SK-N-SH (cell line): ENCODE results near the gene OR6C76. TPM values are rescaled to one million over a fixed set of nuclear protein-coding genes. Genes with fewer than 3 reads are reported as not detected.

Source experiments
- CTCF ChIA-PET: fragments of 300-600, 350-600 bp; formaldehyde crosslinking; extraction: SDS; loops from one replicate; lab custom pipeline; 2021; lab: Yijun Ruan, JAX
- POLR2A ChIA-PET: fragments of 350-600 bp; sonication (Branson Sonifier 250); formaldehyde crosslinking; extraction: SDS; loops from one replicate; lab custom pipeline; 2020; ENCODE audit warnings: antibody characterized with exemption, inconsistent platforms; lab: Yijun Ruan, JAX
- DNase-seq: peaks from one replicate; pipeline ENCODE4 v3.0.0; 2012
- H2AFZ ChIP-seq: fragments of 200-600 bp; sonication (generic); 2 replicates; pipeline ENCODE4 v1.8.1; 2016; ENCODE audit warnings: antibody characterized with exemption, mild to moderate bottlenecking, low read depth
- H3F3A ChIP-seq: fragments of 200-600 bp; sonication (generic); replicated peaks from 2 replicates; pipeline ENCODE3; 2016; ENCODE audit warnings: antibody characterized with exemption, mild to moderate bottlenecking; ENCODE audit not compliant: insufficient read depth
- H3K27ac ChIP-seq, 2 experiments: fragments of 200-500 bp in 1 of 2; fragments of 200-600 bp in 1 of 2; sonication (Bioruptor generic) in 1 of 2; sonication (generic), shearing (Covaris generic) in 1 of 2; 2 replicates each; pipeline versions ENCODE4 v1.5.1 to v1.6.1; 2014 to 2016; ENCODE audit warnings: low read depth in 2 of 2, inconsistent platforms in 1 of 2, low read length in 1 of 2, mild to moderate bottlenecking in 1 of 2, mixed read lengths in 1 of 2
- H3K27me3 ChIP-seq: fragments of 200-600 bp; sonication (generic), shearing (Covaris generic); 2 replicates; pipeline ENCODE4 v1.6.1; 2016; ENCODE audit warnings: mixed run types; ENCODE audit not compliant: insufficient read depth
- H3K36me3 ChIP-seq, 2 experiments: fragments of 200-500 bp in 1 of 2; fragments of 200-600 bp in 1 of 2; sonication (Bioruptor generic) in 1 of 2; sonication (generic) in 1 of 2; replicated peaks in 1 of 2; 2 replicates each; pipeline versions ENCODE3 to v1.5.1; 2014 to 2016; ENCODE audit warnings: low read length in 1 of 2, mild to moderate bottlenecking in 1 of 2; ENCODE audit not compliant: insufficient read depth in 2 of 2, control insufficient read depth in 1 of 2
- H3K4me1 ChIP-seq, 2 experiments: fragments of 200-500 bp in 1 of 2; fragments of 200-600 bp in 1 of 2; sonication (Bioruptor generic) in 1 of 2; sonication (generic), shearing (Covaris generic) in 1 of 2; 2 replicates each; pipeline versions ENCODE4 v1.5.1 to v1.6.1; 2014 to 2016; ENCODE audit warnings: low read depth in 1 of 2, low read length in 1 of 2, mixed run types in 1 of 2; ENCODE audit not compliant: insufficient read depth in 2 of 2, control insufficient read depth in 1 of 2
- H3K4me2 ChIP-seq: fragments of 200-600 bp; sonication (generic), shearing (Covaris generic); 2 replicates; pipeline ENCODE4 v1.6.1; 2017; ENCODE audit warnings: mixed run types
- H3K4me3 ChIP-seq, 2 experiments: fragments of 200-500 bp in 1 of 2; fragments of 200-600 bp in 1 of 2; sonication (Bioruptor generic) in 1 of 2; sonication (generic), shearing (Covaris generic) in 1 of 2; 2 replicates each; pipeline versions ENCODE4 v1.5.1 to v1.8.1; 2014 to 2016; ENCODE audit warnings: low read depth in 2 of 2, inconsistent platforms in 1 of 2, low read length in 1 of 2, mild to moderate bottlenecking in 1 of 2, mixed read lengths in 1 of 2, moderate library complexity in 1 of 2
- H3K79me2 ChIP-seq: fragments of 200-600 bp; sonication (generic); 2 replicates; pipeline ENCODE4 v1.8.1; 2017; ENCODE audit warnings: mild to moderate bottlenecking; ENCODE audit not compliant: insufficient read depth
- H3K9ac ChIP-seq: fragments of 200-600 bp; sonication (generic); 2 replicates; pipeline ENCODE4 v1.6.1; 2017; ENCODE audit warnings: mixed run types
- H3K9me2 ChIP-seq: fragments of 200-600 bp; sonication (generic); 2 replicates; pipeline ENCODE4 v1.6.1; 2017; ENCODE audit warnings: mixed run types
- H3K9me3 ChIP-seq: fragments of 200-600 bp; sonication (generic); 2 replicates; pipeline ENCODE4 v1.6.1; 2017; ENCODE audit warnings: mixed run types, mild to moderate bottlenecking, moderate library complexity
- H4K20me1 ChIP-seq: fragments of 200-600 bp; sonication (generic); 2 replicates; pipeline ENCODE4 v1.6.1; 2017; ENCODE audit warnings: mild to moderate bottlenecking, mixed run types; ENCODE audit not compliant: insufficient read depth
- CHD2 ChIP-seq: fragments of 150-350 bp; IDR thresholded peaks from 2 replicates; pipeline ENCODE4 v1.6.1; 2018; ENCODE audit warnings: low read length; ENCODE audit not compliant: partially characterized antibody
- FOSL2 ChIP-seq: IDR thresholded peaks from 2 replicates; pipeline ENCODE4 v1.4.0; 2012; ENCODE audit warnings: low read depth, mild to moderate bottlenecking, moderate library complexity, borderline replicate concordance
- FOXJ3 ChIP-seq: sonication (generic); formaldehyde crosslinking; IDR thresholded peaks from 2 replicates; pipeline ENCODE4 v1.5.1; 2020; ENCODE audit warnings: mild to moderate bottlenecking, missing genetic modification reagents
- GATA2 ChIP-seq: sonication (generic); formaldehyde crosslinking; IDR thresholded peaks from 2 replicates; pipeline ENCODE4 v1.5.0; 2020; ENCODE audit warnings: mild to moderate bottlenecking, missing genetic modification reagents
- MXI1 ChIP-seq: IDR thresholded peaks from 2 replicates; pipeline ENCODE4 v1.6.1; 2012; ENCODE audit warnings: mild to moderate bottlenecking, low read depth, low read length, improper control_type of control experiment
- NFIC ChIP-seq: IDR thresholded peaks from 2 replicates; pipeline ENCODE4 v1.4.0; 2012; ENCODE audit warnings: borderline replicate concordance
- RAD21 ChIP-seq: IDR thresholded peaks from 2 replicates; pipeline ENCODE4 v1.6.1; 2012; ENCODE audit warnings: mild to moderate bottlenecking, low read length
- SIN3A ChIP-seq: IDR thresholded peaks from 2 replicates; pipeline ENCODE4 v1.6.1; 2012; ENCODE audit warnings: low read depth, mild to moderate bottlenecking, low read length, moderate library complexity, borderline replicate concordance
- TAF1 ChIP-seq: IDR thresholded peaks from 2 replicates; pipeline ENCODE4 v1.6.1; 2012; ENCODE audit warnings: low read depth, mild to moderate bottlenecking, low read length, moderate library complexity, borderline replicate concordance
- TCF12 ChIP-seq: IDR thresholded peaks from 2 replicates; pipeline ENCODE4 v1.4.0; 2012
- TEAD4 ChIP-seq: IDR thresholded peaks from 2 replicates; pipeline ENCODE4 v1.4.0; 2012; ENCODE audit warnings: mild to moderate bottlenecking, borderline replicate concordance; ENCODE audit not compliant: insufficient read depth
- WGBS: methylation state at CpG from one replicate; pipeline ENCODE4 v1.1.6; 2017; ENCODE audit warnings: low lambda C conversion rate; 5-methylcytosine and 5-hydroxymethylcytosine counted together
- polyA plus RNA-seq, 3 experiments: library from polyadenylated mRNA; depleted of rRNA; stranded (reverse); fragments of >200 nt; gene quantifications; 2 replicates each; pipeline ENCODE4 v1.2.3, GENCODE V29; 2012
- TF ChIP-seq, protein P1 (sequence below): fragments of 200-600 bp; sonication (generic); IDR thresholded peaks from 2 replicates; pipeline ENCODE4 v1.6.1; 2017; ENCODE audit warnings: antibody characterized with exemption, mild to moderate bottlenecking, moderate library complexity
- TF ChIP-seq, protein P2 (sequence below): IDR thresholded peaks from 2 replicates; pipeline ENCODE4 v1.4.0; 2012; ENCODE audit warnings: low read depth
- TF ChIP-seq, protein P3 (sequence below): fragments of 150-350 bp; IDR thresholded peaks from 2 replicates; pipeline ENCODE4 v1.6.1; 2016; ENCODE audit warnings: mild to moderate bottlenecking, low read depth, low read length
- TF ChIP-seq, protein P4 (sequence below): fragments of 150-350 bp; IDR thresholded peaks from 2 replicates; pipeline ENCODE4 v1.6.1; 2017; ENCODE audit warnings: antibody characterized with exemption, low read length, low read depth, borderline replicate concordance
- TF ChIP-seq, protein P5 (sequence below): IDR thresholded peaks from 2 replicates; pipeline ENCODE4 v1.4.0; 2012; ENCODE audit warnings: low read depth, borderline replicate concordance

OR6C76 gene
- polyA plus RNA-seq, 1 of the 3 experiments (the other 2 are of a cell fraction), result not detected

DNA sequence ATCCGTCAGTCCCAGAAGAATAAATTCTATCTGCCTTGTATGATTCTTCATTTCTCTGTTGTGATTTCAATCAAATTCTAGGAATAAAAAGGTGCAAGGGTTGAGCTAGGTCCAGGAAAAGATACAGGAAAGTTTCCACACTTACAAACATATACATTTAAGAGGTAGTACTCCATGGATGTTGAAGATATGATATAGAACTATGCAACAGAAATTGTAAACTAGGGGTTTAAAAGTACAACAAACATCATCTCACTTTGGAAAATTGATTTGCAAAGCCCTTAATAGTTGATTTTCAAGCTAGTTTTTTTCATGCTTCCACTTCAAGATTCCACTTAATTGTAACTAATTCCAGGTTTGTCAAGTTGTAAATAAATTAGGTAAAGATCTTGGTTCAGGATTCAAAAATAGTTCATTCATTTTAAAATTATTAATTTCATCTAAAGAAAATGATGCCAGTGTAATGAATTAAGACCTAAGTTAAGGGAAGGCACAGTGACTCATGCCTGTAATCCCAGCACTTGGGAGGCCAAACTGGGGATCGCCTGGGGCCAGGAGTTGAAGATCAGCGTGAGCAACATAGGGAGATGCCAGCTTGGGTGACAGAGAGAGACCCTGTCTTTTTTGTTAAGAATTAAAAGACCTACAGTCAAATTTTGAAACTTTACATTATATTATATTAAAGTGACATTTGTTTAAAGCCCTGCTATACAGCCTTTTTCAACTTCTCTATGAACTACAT lies 44.2 kb downstream of the OR6C76 start, which contains the start of gene OR6C70:
Gene OR6C70, minus strand, starts transcription at position 51 of the 742 bp plus-strand sequence. Its CDS starts 0 bp downstream, at position 51.
- POLR2A ChIA-PET, result no interaction called here
- no peak for TF ChIP-seq FOXJ3 (CRISPR knock-in tag)
- TF ChIP-seq, protein P1, sequence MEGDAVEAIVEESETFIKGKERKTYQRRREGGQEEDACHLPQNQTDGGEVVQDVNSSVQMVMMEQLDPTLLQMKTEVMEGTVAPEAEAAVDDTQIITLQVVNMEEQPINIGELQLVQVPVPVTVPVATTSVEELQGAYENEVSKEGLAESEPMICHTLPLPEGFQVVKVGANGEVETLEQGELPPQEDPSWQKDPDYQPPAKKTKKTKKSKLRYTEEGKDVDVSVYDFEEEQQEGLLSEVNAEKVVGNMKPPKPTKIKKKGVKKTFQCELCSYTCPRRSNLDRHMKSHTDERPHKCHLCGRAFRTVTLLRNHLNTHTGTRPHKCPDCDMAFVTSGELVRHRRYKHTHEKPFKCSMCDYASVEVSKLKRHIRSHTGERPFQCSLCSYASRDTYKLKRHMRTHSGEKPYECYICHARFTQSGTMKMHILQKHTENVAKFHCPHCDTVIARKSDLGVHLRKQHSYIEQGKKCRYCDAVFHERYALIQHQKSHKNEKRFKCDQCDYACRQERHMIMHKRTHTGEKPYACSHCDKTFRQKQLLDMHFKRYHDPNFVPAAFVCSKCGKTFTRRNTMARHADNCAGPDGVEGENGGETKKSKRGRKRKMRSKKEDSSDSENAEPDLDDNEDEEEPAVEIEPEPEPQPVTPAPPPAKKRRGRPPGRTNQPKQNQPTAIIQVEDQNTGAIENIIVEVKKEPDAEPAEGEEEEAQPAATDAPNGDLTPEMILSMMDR, result no peak
- no peak for TF ChIP-seq MXI1
- no peak for TF ChIP-seq TCF12
- TF ChIP-seq, protein P2, sequence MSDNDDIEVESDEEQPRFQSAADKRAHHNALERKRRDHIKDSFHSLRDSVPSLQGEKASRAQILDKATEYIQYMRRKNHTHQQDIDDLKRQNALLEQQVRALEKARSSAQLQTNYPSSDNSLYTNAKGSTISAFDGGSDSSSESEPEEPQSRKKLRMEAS, result no peak
- no peak for TF ChIP-seq TAF1
- TF ChIP-seq, protein P3, sequence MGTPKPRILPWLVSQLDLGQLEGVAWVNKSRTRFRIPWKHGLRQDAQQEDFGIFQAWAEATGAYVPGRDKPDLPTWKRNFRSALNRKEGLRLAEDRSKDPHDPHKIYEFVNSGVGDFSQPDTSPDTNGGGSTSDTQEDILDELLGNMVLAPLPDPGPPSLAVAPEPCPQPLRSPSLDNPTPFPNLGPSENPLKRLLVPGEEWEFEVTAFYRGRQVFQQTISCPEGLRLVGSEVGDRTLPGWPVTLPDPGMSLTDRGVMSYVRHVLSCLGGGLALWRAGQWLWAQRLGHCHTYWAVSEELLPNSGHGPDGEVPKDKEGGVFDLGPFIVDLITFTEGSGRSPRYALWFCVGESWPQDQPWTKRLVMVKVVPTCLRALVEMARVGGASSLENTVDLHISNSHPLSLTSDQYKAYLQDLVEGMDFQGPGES, result no peak
- no peak for TF ChIP-seq GATA2 (CRISPR knock-in tag)
- no peak for TF ChIP-seq CHD2
- TF ChIP-seq RAD21, result no peak
- no peak for TF ChIP-seq TEAD4
- no peak within 1 kb of the TSS for H3K9ac ChIP-seq
- no peak within 1 kb of the TSS for H3K4me3 ChIP-seq
- no peaks in the 10 kb centered on the region for H4K20me1 ChIP-seq
- no peak within 1 kb of the TSS for H3K4me2 ChIP-seq
- DNase-seq, result no peak
- no peaks in the 10 kb centered on the region for H3F3A ChIP-seq
- H3K9me2 ChIP-seq, result no peaks in the 10 kb centered on the region
- H3K4me1 ChIP-seq, result no peaks in the 10 kb centered on the region
- H2AFZ ChIP-seq, result no peak within 1 kb of the TSS
- H3K9me3 ChIP-seq, result no peaks in the 10 kb centered on the region
- no peak within 1 kb of the TSS for H3K27ac ChIP-seq
- H3K27me3 ChIP-seq, result no peaks in the 10 kb centered on the region; the same call in 1 of the 2 replicates
- H3K36me3 ChIP-seq, result no peaks in the 10 kb centered on the region
- no peaks in the 10 kb centered on the region for H3K79me2 ChIP-seq
- CTCF ChIA-PET, result no interaction called here
- 0% methylated on average over 3 of the region's 3 CpGs for WGBS

DNA sequence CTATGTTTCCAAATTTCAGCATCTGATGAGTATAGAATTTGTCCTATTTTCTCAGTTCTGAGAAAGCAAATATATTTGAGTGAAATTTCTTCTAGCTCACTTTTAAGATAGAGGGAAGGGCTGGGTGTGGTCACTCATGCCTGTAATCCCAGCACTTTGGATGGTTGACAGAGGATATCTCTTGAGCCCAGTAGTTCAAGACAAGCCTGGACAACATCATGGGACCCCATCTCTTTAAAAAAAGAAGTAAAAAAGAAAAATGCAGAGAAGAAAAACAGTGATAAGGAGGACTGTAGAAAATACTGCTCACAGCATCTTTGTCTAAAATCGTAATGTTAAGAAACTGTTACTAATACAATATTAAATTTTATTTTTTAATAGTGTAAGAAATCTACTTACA lies 46.2 kb downstream of the OR6C76 start:
- Histone ChIP-seq H3K4me3 (no peak overlapping the region), H4K20me1 (no peaks in the 10 kb centered on the region), H3K9me2 (no peaks in the 10 kb centered on the region), H3K27ac (no peak overlapping the region), H3K27me3 (no peaks in the 10 kb centered on the region; the same call in 1 of the 2 replicates), H3K9me3 (no peaks in the 10 kb centered on the region), H3F3A (no peaks in the 10 kb centered on the region), H3K4me1 (no peaks in the 10 kb centered on the region), H3K79me2 (no peaks in the 10 kb centered on the region), H2AFZ (no peak overlapping the region), H3K9ac (no peak overlapping the region), H3K4me2 (no peak overlapping the region), H3K36me3 (no peaks in the 10 kb centered on the region)
- 0% methylated on average over 1 of the region's 1 CpG for WGBS
- DNase-seq, result no peak
- no peak for TF ChIP-seq MXI1
- TF ChIP-seq SIN3A, result no peak
- no peak for TF ChIP-seq NFIC
- no peak for TF ChIP-seq TCF12
- TF ChIP-seq, protein P4, sequence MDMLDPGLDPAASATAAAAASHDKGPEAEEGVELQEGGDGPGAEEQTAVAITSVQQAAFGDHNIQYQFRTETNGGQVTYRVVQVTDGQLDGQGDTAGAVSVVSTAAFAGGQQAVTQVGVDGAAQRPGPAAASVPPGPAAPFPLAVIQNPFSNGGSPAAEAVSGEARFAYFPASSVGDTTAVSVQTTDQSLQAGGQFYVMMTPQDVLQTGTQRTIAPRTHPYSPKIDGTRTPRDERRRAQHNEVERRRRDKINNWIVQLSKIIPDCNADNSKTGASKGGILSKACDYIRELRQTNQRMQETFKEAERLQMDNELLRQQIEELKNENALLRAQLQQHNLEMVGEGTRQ, result no peak
- no peak for TF ChIP-seq FOSL2
- TF ChIP-seq, protein P5, sequence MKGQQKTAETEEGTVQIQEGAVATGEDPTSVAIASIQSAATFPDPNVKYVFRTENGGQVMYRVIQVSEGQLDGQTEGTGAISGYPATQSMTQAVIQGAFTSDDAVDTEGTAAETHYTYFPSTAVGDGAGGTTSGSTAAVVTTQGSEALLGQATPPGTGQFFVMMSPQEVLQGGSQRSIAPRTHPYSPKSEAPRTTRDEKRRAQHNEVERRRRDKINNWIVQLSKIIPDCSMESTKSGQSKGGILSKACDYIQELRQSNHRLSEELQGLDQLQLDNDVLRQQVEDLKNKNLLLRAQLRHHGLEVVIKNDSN, result no peak
- no peak for TF ChIP-seq TAF1
- ChIA-PET CTCF (no interaction called here), POLR2A (no interaction called here)
